ENCODE results near the gene FREM3. TPM values are rescaled to one million over a fixed set of nuclear protein-coding genes. Genes with fewer than 3 reads are reported as not detected.
A peak's percentile ranks its signal among the peaks of the same experiment; 100 is the strongest.

FREM3 gene
- total and polyA plus RNA-seq, 4 donors: under 0.01 to 2.3 (median 0.12) TPM; not detected in 1

DNA sequence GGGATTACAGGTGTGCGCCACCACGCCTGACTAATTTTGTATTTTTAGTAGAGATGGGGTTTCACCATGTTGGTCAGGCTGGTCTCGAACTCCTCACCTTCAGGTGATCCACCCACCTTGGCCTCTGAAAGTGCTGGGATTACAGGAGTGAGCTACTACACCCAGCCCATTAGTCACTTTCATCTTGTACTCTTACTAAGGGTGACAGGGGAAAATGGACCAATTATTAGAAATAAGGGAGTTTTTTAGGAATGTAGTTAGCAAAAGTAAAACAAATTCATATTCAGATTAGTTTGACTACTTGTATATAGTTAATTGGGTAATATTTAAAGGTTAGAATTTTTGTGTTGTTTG is 160.8 kb downstream of the FREM3 start:
- no peak overlapping the region for H3K27ac ChIP-seq (ENCODE audit: low read depth in 1 of 2, low read length in 1 of 2)
- no peak overlapping the region for H3K4me3 ChIP-seq
- ATAC-seq (ENCODE audit: insufficient read depth, low FRiP score): no peak
- WGBS, 2 donors: 98% methylated on average over 3 of the region's 3 CpGs
- H3K9me3 ChIP-seq (ENCODE audit: control insufficient read depth in 4 of 4, insufficient read depth in 3 of 4, low read length in 3 of 4): no peaks in the 10 kb centered on the region
- no peaks in the 10 kb centered on the region for H3K27me3 ChIP-seq (ENCODE audit: control insufficient read depth in 3 of 3, insufficient read depth in 3 of 3, low read length in 2 of 3)
- TF ChIP-seq, protein P1, sequence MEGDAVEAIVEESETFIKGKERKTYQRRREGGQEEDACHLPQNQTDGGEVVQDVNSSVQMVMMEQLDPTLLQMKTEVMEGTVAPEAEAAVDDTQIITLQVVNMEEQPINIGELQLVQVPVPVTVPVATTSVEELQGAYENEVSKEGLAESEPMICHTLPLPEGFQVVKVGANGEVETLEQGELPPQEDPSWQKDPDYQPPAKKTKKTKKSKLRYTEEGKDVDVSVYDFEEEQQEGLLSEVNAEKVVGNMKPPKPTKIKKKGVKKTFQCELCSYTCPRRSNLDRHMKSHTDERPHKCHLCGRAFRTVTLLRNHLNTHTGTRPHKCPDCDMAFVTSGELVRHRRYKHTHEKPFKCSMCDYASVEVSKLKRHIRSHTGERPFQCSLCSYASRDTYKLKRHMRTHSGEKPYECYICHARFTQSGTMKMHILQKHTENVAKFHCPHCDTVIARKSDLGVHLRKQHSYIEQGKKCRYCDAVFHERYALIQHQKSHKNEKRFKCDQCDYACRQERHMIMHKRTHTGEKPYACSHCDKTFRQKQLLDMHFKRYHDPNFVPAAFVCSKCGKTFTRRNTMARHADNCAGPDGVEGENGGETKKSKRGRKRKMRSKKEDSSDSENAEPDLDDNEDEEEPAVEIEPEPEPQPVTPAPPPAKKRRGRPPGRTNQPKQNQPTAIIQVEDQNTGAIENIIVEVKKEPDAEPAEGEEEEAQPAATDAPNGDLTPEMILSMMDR (IDR thresholded peaks at IDR 0.05; ENCODE audit: control extremely low read depth, extremely low read depth): no peak
- H3K4me1 ChIP-seq (ENCODE audit: control insufficient read depth in 5 of 5, insufficient read depth in 5 of 5, low read length in 5 of 5): no peaks in the 10 kb centered on the region
- DNase-seq: no peak
- no peak overlapping the region for H3K9ac ChIP-seq (ENCODE audit: insufficient read depth in 1 of 2, low read length in 2 of 2)
- peaks cover 12 to 62% (median 39%) of the 10 kb centered on the region in 4 donors for H3K36me3 ChIP-seq (ENCODE audit: control insufficient read depth in 4 of 4, insufficient read depth in 4 of 4, low read length in 4 of 4)

DNA sequence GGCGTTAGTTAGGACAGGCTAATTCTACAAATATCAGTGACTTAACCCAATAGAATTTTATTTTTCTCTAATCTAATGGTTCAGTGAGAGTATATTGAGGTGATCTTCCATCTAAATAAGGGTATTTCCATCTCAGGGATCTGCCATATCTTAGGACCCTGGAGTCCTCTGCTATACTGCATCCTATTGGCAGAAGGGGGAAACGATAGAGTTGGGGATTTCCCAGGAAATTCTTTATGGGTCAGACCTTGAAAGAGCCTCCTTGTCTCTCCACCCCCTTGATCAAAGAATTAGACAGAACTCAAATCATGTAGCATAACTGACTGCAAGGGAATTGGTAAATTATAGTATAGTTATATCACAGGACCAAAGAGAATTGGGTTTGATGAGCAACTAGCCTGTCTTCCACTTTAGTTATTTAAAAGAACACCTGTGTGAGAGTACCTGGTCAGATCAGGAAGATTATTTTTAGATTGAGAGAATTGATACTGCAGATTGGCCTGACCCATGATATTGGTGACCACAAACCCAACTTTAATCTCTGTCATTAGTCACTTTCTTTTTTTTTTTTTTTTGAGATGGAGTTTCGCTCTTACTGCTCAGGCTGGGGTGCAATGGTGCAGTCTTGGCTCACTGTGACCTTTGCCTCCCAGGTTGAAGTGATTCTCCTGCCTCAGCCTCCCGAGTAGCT is 161.4 kb downstream of the FREM3 start:
- Histone ChIP-seq H3K4me3 (no peak overlapping the region), H3K27ac (ENCODE audit: low read depth in 1 of 2, low read length in 1 of 2) (no peak overlapping the region), H3K27me3 (ENCODE audit: control insufficient read depth in 3 of 3, insufficient read depth in 3 of 3, low read length in 2 of 3) (no peaks in the 10 kb centered on the region), H3K9ac (ENCODE audit: insufficient read depth in 1 of 2, low read length in 2 of 2) (no peak overlapping the region), H3K36me3 (ENCODE audit: control insufficient read depth in 4 of 4, insufficient read depth in 4 of 4, low read length in 4 of 4) (peaks cover 12 to 62% (median 39%) of the 10 kb centered on the region in 4 donors), H3K9me3 (ENCODE audit: control insufficient read depth in 4 of 4, insufficient read depth in 3 of 4, low read length in 3 of 4) (no peaks in the 10 kb centered on the region), H3K4me1 (ENCODE audit: control insufficient read depth in 5 of 5, insufficient read depth in 5 of 5, low read length in 5 of 5) (no peaks in the 10 kb centered on the region)
- TF ChIP-seq, protein P1 (IDR thresholded peaks at IDR 0.05; ENCODE audit: control extremely low read depth, extremely low read depth): no peak
- DNase-seq (no peak), ATAC-seq (ENCODE audit: insufficient read depth, low FRiP score) (no peak)
- WGBS, 2 donors: 85 to 95% methylated on average over 4 of the region's 4 CpGs

DNA sequence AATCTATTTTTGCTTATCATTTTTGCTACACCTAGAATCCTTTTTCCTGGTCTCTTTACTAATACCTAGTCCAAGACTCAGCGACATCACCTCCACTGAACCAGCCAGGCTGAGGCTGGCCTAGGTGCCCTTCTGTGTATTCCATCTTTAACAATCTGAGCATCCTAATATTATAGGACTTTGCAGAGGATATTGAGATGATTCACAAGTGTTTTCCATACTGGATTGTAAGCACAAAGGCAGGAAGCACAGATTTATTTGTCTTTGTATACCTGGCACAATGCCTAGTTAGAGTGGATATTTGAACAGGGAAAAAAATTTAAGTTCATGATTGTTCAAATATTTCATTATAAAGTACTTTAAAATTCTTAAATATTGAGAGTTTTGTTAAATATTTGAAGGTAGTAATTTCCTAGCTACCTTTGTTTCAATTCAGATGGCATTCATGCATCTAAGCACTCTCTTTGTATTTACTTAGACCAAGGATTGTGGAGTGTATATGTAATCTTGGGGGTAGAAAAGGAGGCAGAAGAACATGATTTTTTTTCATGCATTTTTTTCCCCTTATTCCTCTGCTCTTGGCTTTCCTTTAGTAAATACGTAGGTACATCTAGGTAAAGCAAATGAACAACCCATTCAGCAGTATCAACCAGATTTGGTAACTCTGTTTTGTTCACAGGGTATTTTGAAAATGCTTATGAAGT is 168.5 kb downstream of the FREM3 start:
- Histone ChIP-seq H3K27me3 (ENCODE audit: control insufficient read depth in 3 of 3, insufficient read depth in 3 of 3, low read length in 2 of 3) (no peaks in the 10 kb centered on the region), H3K9me3 (ENCODE audit: control insufficient read depth in 4 of 4, insufficient read depth in 3 of 4, low read length in 3 of 4) (no peaks in the 10 kb centered on the region), H3K36me3 (ENCODE audit: control insufficient read depth in 4 of 4, insufficient read depth in 4 of 4, low read length in 4 of 4) (peaks cover 15 to 62% (median 41%) of the 10 kb centered on the region in 4 donors), H3K4me3 (no peak overlapping the region), H3K9ac (ENCODE audit: insufficient read depth in 1 of 2, low read length in 2 of 2) (no peak overlapping the region), H3K27ac (ENCODE audit: low read depth in 1 of 2, low read length in 1 of 2) (no peak overlapping the region), H3K4me1 (ENCODE audit: control insufficient read depth in 5 of 5, insufficient read depth in 5 of 5, low read length in 5 of 5) (peaks cover 0 to 3% (median 0%) of the 10 kb centered on the region in 5 donors)
- TF ChIP-seq, protein P1 (IDR thresholded peaks at IDR 0.05; ENCODE audit: control extremely low read depth, extremely low read depth): no peak
- 60 to 81% methylated on average over 2 of the region's 2 CpGs for WGBS, 2 donors
- no peak for ATAC-seq (ENCODE audit: insufficient read depth, low FRiP score)
- DNase-seq: peak in 2 of 3 donors; percentile 57 to 59
